Stimulated activated CD8-positive, alpha-beta memory T cell treated with anti-CD3 and anti-CD28 coated beads, Interleukin-12 subunit alpha, Interleukin-12 subunit beta, amount 100 ng/mL, for 24 hours (primary cell): Measurements from ENCODE around the gene PRTG.
"Not testable (repeated sequence)": the region's sequence is repeated elsewhere in the genome, so short reads cannot be mapped to it uniquely, and the experiment has no call there.

ENCODE experiments used
- DNase-seq: peaks from one replicate; pipeline ENCODE4 v3.0.0-alpha.2; 2020; ENCODE audit errors: extremely low read depth

PRTG gene

GRCh38 chr15:55743729-55744655, 1.0 kb upstream of the PRTG start:
- no peak for DNase-seq

GRCh38 chr15:55742498-55742926, 440 bp downstream of the PRTG start:
- no peak for DNase-seq

GRCh38 chr15:55741833-55742497, 987 bp downstream of the PRTG start:
- no peak for DNase-seq

- no peak for DNase-seq
These were observed 1.7 kb downstream of the PRTG start for GRCh38 chr15:55740981-55741832.

GRCh38 chr15:55740359-55740878, 2.5 kb downstream of the PRTG start:
- DNase-seq = no peak

GRCh38 chr15:55739641-55740040, 3.3 kb downstream of the PRTG start:
- DNase-seq = no peak

- no peak for DNase-seq
These were observed 4.2 kb downstream of the PRTG start for GRCh38 chr15:55738715-55739114.

- no peak for DNase-seq
These were observed 5.6 kb downstream of the PRTG start for GRCh38 chr15:55737373-55737772.

GRCh38 chr15:55736756-55737155, 6.2 kb downstream of the PRTG start:
- no peak for DNase-seq

- DNase-seq = no peak
These were observed 8.3 kb downstream of the PRTG start for GRCh38 chr15:55734641-55735040.

- not testable (repeated sequence) for DNase-seq
These were observed 9.5 kb downstream of the PRTG start for GRCh38 chr15:55733461-55733860.

- DNase-seq = no peak
These were observed 21.3 kb downstream of the PRTG start for GRCh38 chr15:55721554-55722185.

GRCh38 chr15:55715355-55716076, 27.4 kb downstream of the PRTG start:
- no peak for DNase-seq

- DNase-seq = no peak
These were observed 28.9 kb downstream of the PRTG start for GRCh38 chr15:55714064-55714463.

GRCh38 chr15:55712363-55712762, 30.6 kb downstream of the PRTG start:
- DNase-seq = no peak

GRCh38 chr15:55710286-55710685, 32.7 kb downstream of the PRTG start:
- no peak for DNase-seq

GRCh38 chr15:55709458-55709857, 33.5 kb downstream of the PRTG start:
- no peak for DNase-seq

GRCh38 chr15:55708720-55709119, 34.2 kb downstream of the PRTG start:
- DNase-seq = no peak

GRCh38 chr15:55707951-55708350, 35.0 kb downstream of the PRTG start:
- DNase-seq = no peak

GRCh38 chr15:55707518-55707917, 35.4 kb downstream of the PRTG start:
- DNase-seq = no peak

- no peak for DNase-seq
These were observed 39.1 kb downstream of the PRTG start for GRCh38 chr15:55703873-55704301.
